WERI-Rb-1 (cell line): ENCODE results near the gene ACTN4.

Experiments used
- DNase-seq: peaks from one replicate; pipeline ENCODE4 v3.0.0-alpha.2; 2020
- H3K27ac ChIP-seq: fragments of 250-450 bp; sonication (Bioruptor Pico); 2 replicates; pipeline ENCODE4 v1.5.1; 2020; ENCODE audit warnings: mild to moderate bottlenecking, moderate library complexity
- H3K27me3 ChIP-seq: fragments of 250-450 bp; sonication (Bioruptor Pico); 2 replicates; pipeline ENCODE4 v1.5.1; 2021; ENCODE audit warnings: mild to moderate bottlenecking, low read depth, moderate library complexity; ENCODE audit not compliant: insufficient read depth, severe bottlenecking
- H3K36me3 ChIP-seq: fragments of 250-450 bp; sonication (Bioruptor Pico); 2 replicates; pipeline ENCODE4 v1.5.1; 2020; ENCODE audit warnings: mild to moderate bottlenecking, moderate library complexity
- H3K4me3 ChIP-seq: 2 replicates; pipeline ENCODE4 v1.5.1; 2011; ENCODE audit warnings: low read depth, mild to moderate bottlenecking, control low read depth, low read length
- H3K9me3 ChIP-seq: fragments of 250-450 bp; sonication (Bioruptor Pico); 2 replicates; pipeline ENCODE4 v1.5.1; 2021; ENCODE audit warnings: mild to moderate bottlenecking, moderate library complexity; ENCODE audit not compliant: severe bottlenecking
- CTCF ChIP-seq: IDR thresholded peaks from 2 replicates; pipeline ENCODE4 v1.5.1; 2011; ENCODE audit warnings: low read depth, mild to moderate bottlenecking, control low read depth, inconsistent platforms, low read length

The ACTN4 gene

DNA sequence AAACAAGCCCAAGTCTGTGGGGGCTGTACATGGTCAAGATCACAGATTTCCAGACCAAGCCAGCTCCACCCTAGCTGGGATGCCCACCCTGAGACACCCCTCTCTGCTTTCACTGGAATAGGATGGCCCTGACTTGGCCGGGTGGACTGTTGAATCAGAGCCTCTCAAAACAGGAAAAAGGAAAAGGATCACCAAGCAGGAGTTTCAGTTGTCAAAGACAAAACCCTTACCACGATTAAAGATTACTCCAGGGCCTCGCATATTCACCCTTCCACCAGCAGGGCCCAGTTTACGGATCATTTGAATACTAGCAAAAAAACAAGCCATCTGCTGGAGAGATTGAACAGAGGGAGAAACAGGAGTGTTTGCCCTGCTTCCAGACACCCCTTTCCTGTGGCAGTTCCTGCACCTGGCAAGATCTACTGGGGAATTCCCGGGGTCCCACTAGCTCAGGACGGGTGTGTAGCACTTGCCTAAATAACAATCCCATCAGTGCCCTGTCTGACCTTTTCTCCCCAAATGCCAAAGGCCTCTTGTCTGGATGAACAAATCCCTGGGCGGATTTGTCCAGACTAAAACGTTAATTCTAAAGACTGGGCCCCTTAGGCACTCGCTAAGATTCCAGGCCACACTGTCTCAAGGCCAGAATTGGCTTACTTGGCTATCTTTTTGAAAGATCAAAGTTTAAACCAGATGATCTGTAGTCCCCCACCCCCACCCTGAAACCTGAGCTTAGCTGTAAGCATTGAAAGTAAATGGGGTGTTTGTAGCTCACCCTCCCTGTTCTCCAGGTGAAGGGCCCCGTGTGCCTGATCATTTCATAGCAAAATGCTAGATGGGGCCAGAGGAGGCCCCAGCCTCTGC lies 38.4 kb downstream of the ACTN4 start:
- DNase-seq: peak; percentile 76
- TF ChIP-seq CTCF: peak; percentile 43
- Histone ChIP-seq H3K36me3 (peaks cover 46% of the 10 kb centered on the region), H3K27ac (peak overlapping the region; percentile 87), H3K27me3 (no peaks in the 10 kb centered on the region), H3K4me3 (peak overlapping the region; percentile 1), H3K9me3 (no peaks in the 10 kb centered on the region)

GRCh38 chr19:38686530-38686888 lies 39.1 kb downstream of the ACTN4 start:
- Histone ChIP-seq H3K9me3 (no peaks in the 10 kb centered on the region), H3K36me3 (peaks cover 43% of the 10 kb centered on the region), H3K4me3 (no peak overlapping the region; the same call in 1 of the 2 replicates), H3K27ac (peak overlapping the region; percentile 87), H3K27me3 (no peaks in the 10 kb centered on the region)
- peak; percentile 31 for DNase-seq
- TF ChIP-seq CTCF: peak; percentile 17; the same call in 1 of the 2 replicates

DNA sequence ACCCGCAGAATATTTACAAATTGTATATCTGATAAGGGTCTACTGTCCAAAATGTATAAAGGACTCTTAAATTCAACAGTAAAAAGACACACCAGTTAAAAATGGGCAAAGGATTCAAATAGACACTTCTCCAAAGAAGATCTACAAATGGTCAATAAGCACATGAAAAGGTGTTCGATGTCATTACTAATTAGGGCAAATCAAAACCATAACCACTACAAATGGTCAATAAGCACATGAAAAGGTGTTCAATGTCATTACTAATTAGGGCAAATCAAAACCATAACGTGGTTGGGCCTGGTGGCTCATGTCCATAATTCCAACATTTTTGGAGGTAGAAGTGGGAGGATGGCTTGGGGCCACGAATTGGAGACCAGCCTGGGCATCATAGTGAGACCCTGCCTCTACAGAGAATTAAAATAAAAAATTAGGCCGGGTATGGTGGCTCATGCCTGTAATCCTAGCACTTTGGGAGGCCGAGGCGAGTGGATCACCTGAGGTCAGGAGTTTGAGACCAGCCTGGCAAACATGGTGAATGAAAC lies 40.5 kb downstream of the ACTN4 start:
- Histone ChIP-seq H3K27ac (peak overlapping the region; percentile 87; the same call in 1 of the 2 replicates), H3K36me3 (peaks cover 41% of the 10 kb centered on the region), H3K27me3 (no peaks in the 10 kb centered on the region), H3K9me3 (no peaks in the 10 kb centered on the region), H3K4me3 (no peak overlapping the region)
- no peak for TF ChIP-seq CTCF
- DNase-seq: no peak

GRCh38 chr19:38690146-38690545 lies 42.7 kb downstream of the ACTN4 start:
- Histone ChIP-seq H3K36me3 (peaks cover 61% of the 10 kb centered on the region), H3K27me3 (no peaks in the 10 kb centered on the region), H3K27ac (no peak overlapping the region), H3K4me3 (no peak overlapping the region), H3K9me3 (no peaks in the 10 kb centered on the region)
- no peak for TF ChIP-seq CTCF
- no peak for DNase-seq

DNA sequence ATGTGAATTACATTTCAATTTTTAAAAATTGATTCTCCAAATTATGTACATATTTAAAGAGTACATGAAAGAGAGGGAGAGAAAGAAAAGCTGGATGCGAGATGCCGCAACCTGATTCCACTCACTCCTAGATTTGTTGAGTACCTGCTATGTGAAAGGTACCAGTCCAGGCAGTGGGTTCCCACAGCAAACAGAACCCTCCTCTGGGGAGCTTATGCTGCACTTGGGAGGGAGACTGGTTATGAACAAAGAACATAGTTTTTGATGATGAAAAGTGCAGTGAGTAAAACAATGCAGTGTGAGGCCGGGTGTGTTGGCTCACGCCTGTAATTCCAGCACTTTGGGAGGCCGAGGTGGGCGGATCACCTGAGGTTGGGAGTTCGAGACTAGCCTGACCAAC lies 43.4 kb downstream of the ACTN4 start:
- H3K36me3 ChIP-seq: peaks cover 67% of the 10 kb centered on the region

More for the DNA sequence above, 43.4 kb downstream of the ACTN4 start:
- H3K9me3 ChIP-seq: no peaks in the 10 kb centered on the region
- no peak for DNase-seq
- H3K4me3 ChIP-seq: no peak overlapping the region
- no peak overlapping the region; the same call in 1 of the 2 replicates for H3K27ac ChIP-seq
- no peaks in the 10 kb centered on the region for H3K27me3 ChIP-seq
- no peak for TF ChIP-seq CTCF
